Activated CD8-positive, alpha-beta T cell treated with anti-CD3 and anti-CD28 coated beads, Interleukin-2, amount 10 ng/mL, durations not matched to agents 7 days and 5 days (primary cell): ENCODE results near the gene MARCKSL1. TPM values are rescaled to one million over a fixed set of nuclear protein-coding genes. Genes with fewer than 3 reads are reported as not detected.
"Not testable (repeated sequence)": the region's sequence is repeated elsewhere in the genome, so short reads cannot be mapped to it uniquely, and the experiment has no call there.

Experiments
- ATAC-seq: fragments of 150-1000 bp; cut with Tn5 transposase; one replicate; pipeline ENCODE4 v1.10.0; 2021; ENCODE audit warnings: moderate library complexity
- CTCF ChIA-PET: fragments of 350-600 bp; sonication (Branson Sonifier 250); formaldehyde crosslinking; loops from one replicate; lab custom pipeline; 2021; ENCODE audit warnings: antibody characterized with exemption; lab: Charles Lee
- POLR2A ChIA-PET: fragments of 350-600 bp; sonication (Branson Sonifier 250); formaldehyde crosslinking; loops from one replicate; lab custom pipeline; 2021; ENCODE audit warnings: antibody characterized with exemption; lab: Charles Lee
- DNase-seq: peaks from one replicate; pipeline ENCODE4 v3.0.0-alpha.2; 2020
- H3K27ac Mint-ChIP-seq: one replicate; pipeline ENCODE4 v1.8.0; 2021; ENCODE audit warnings: mild to moderate bottlenecking, mixed read lengths
- H3K27me3 Mint-ChIP-seq: one replicate; pipeline ENCODE4 v1.8.0; 2021; ENCODE audit warnings: low read depth, mixed read lengths
- H3K36me3 Mint-ChIP-seq: one replicate; pipeline ENCODE4 v1.8.0; 2021; ENCODE audit warnings: low read depth, mixed read lengths
- H3K4me1 Mint-ChIP-seq: one replicate; pipeline ENCODE4 v1.8.0; 2021; ENCODE audit warnings: low read depth, mixed read lengths
- H3K4me3 Mint-ChIP-seq: one replicate; pipeline ENCODE4 v1.8.0; 2021; ENCODE audit warnings: mild to moderate bottlenecking, mixed read lengths
- H3K9me3 Mint-ChIP-seq: one replicate; pipeline ENCODE4 v1.8.0; 2022; ENCODE audit warnings: mixed read lengths; ENCODE audit not compliant: insufficient read depth
- total RNA-seq, 2 experiments: library from RNA; stranded (reverse); gene quantifications; one replicate each; pipeline ENCODE4 v1.2.3, GENCODE V29; 2021

Gene MARCKSL1
- total RNA-seq, 2 experiments from 2014 or later, result 23.1 to 26.1 TPM

GRCh38 chr1:32305310-32305709 lies 30.7 kb downstream of the MARCKSL1 start:
- peaks cover 70% of the 10 kb centered on the region for H3K36me3 Mint-ChIP-seq
- H3K4me1 Mint-ChIP-seq, result peaks cover 36% of the 10 kb centered on the region
- no peaks in the 10 kb centered on the region for H3K27me3 Mint-ChIP-seq
- no peak for ATAC-seq
- no peaks in the 10 kb centered on the region for H3K9me3 Mint-ChIP-seq
- ChIA-PET CTCF (no interaction called here), POLR2A (interaction anchor here (0.9 kb wide), 1 partner anchor 108 kb away, joined by 3 read pairs; no protein-coding TSS in a partner anchor)
- DNase-seq, result no peak
- no peak overlapping the region for H3K27ac Mint-ChIP-seq
- H3K4me3 Mint-ChIP-seq, result no peak overlapping the region

GRCh38 chr1:32303997-32304622 lies 31.9 kb downstream of the MARCKSL1 start:
- Mint-ChIP-seq H3K27ac (no peak overlapping the region), H3K9me3 (no peaks in the 10 kb centered on the region), H3K27me3 (no peaks in the 10 kb centered on the region), H3K36me3 (peaks cover 62% of the 10 kb centered on the region), H3K4me3 (no peak overlapping the region), H3K4me1 (peaks cover 30% of the 10 kb centered on the region)
- no peak for ATAC-seq
- ChIA-PET CTCF (interaction anchor here (0.8 to 1.7 kb wide), 3 partner anchors 13 to 88 kb away, joined by 3 to 9 read pairs (median 3); partner anchors contain the start of gene HDAC1), POLR2A (no interaction called here)
- no peak for DNase-seq

GRCh38 chr1:32303358-32303757 lies 32.7 kb downstream of the MARCKSL1 start:
- H3K36me3 Mint-ChIP-seq, result peaks cover 64% of the 10 kb centered on the region

GRCh38 chr1:32299327-32299726 lies 36.7 kb downstream of the MARCKSL1 start:
- Mint-ChIP-seq H3K4me1 (peaks cover 34% of the 10 kb centered on the region), H3K36me3 (peaks cover 61% of the 10 kb centered on the region), H3K4me3 (no peak overlapping the region), H3K27me3 (no peaks in the 10 kb centered on the region), H3K27ac (no peak overlapping the region), H3K9me3 (no peaks in the 10 kb centered on the region)
- ChIA-PET CTCF (no interaction called here), POLR2A (interaction anchor here (0.6 kb wide), 1 partner anchor 13 kb away, joined by 5 read pairs; no protein-coding TSS in a partner anchor)
- no peak for ATAC-seq
- no peak for DNase-seq

More at GRCh38 chr1:32303358-32303757, 32.7 kb downstream of the MARCKSL1 start:
- no peak overlapping the region for H3K27ac Mint-ChIP-seq
- no peaks in the 10 kb centered on the region for H3K9me3 Mint-ChIP-seq
- CTCF ChIA-PET, result interaction anchor here (1.2 to 1.7 kb wide), 2 partner anchors 55 to 87 kb away, joined by 3 to 9 read pairs; no protein-coding TSS in a partner anchor
- ATAC-seq, result no peak
- peaks cover 24% of the 10 kb centered on the region for H3K4me1 Mint-ChIP-seq
- no peak for DNase-seq
- H3K27me3 Mint-ChIP-seq, result no peaks in the 10 kb centered on the region
- POLR2A ChIA-PET, result no interaction called here
- H3K4me3 Mint-ChIP-seq, result no peak overlapping the region

DNA sequence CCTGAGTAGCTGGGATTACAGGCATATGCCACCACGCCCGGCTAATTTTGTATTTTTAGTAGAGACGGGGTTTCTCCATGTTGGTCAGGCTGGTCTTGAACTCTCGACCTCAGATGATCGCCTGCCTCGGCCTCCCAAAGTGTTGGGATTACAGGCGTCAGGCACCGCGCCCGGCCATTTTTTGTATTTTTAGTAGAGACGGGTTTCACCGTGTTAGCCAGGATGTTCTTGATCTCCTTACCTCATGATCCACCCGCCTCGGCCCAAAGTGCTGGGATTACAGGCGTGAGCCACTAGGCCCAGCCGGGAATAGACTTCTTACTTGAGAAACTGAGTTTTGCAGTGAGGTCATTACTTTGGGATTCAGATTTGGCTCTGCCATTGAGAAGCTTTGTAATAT lies 37.8 kb downstream of the MARCKSL1 start:
- H3K9me3 Mint-ChIP-seq, ATAC-seq, DNase-seq, CTCF ChIA-PET, H3K27me3 Mint-ChIP-seq, H3K4me3 Mint-ChIP-seq, H3K27ac Mint-ChIP-seq: not testable (repeated sequence)
- peaks cover 53% of the 10 kb centered on the region for H3K36me3 Mint-ChIP-seq
- H3K4me1 Mint-ChIP-seq, result peaks cover 40% of the 10 kb centered on the region
- POLR2A ChIA-PET, result interaction anchor here (0.9 kb wide), 1 partner anchor 57 kb away, joined by 3 read pairs; no protein-coding TSS in a partner anchor

GRCh38 chr1:32291708-32292538 lies 44.1 kb downstream of the MARCKSL1 start, which contains the start of gene HDAC1:
Gene HDAC1, plus strand, starts transcription at chr1:32292083. Its CDS starts 87 bp downstream, at chr1:32292170.
- peak; percentile 98 for DNase-seq
- peaks cover 34% of the 10 kb centered on the region for H3K36me3 Mint-ChIP-seq
- H3K4me3 Mint-ChIP-seq, result peak within 1 kb of the TSS; percentile 100
- peaks cover 57% of the 10 kb centered on the region for H3K4me1 Mint-ChIP-seq
- no peaks in the 10 kb centered on the region for H3K27me3 Mint-ChIP-seq
- peak within 1 kb of the TSS; percentile 98 for H3K27ac Mint-ChIP-seq
- ChIA-PET POLR2A (interaction anchor here (0.6 to 2.6 kb wide), 23 partner anchors 9 to 184 kb away, joined by 3 to 20 read pairs (median 3); partner anchors contain the start of genes CCDC28B, KPNA6, LCK and MARCKSL1), CTCF (interaction anchor here (0.6 to 4.9 kb wide), 16 partner anchors 9 to 120 kb away, joined by 3 to 42 read pairs (median 4); partner anchors contain the start of genes CCDC28B, FAM167B, LCK and MARCKSL1)
- H3K9me3 Mint-ChIP-seq, result no peaks in the 10 kb centered on the region
- ATAC-seq, result peak; percentile 99

GRCh38 chr1:32291145-32291707 lies 44.8 kb downstream of the MARCKSL1 start:
- no peak for DNase-seq
- peak overlapping the region; percentile 98 for H3K27ac Mint-ChIP-seq
- peaks cover 35% of the 10 kb centered on the region for H3K36me3 Mint-ChIP-seq
- ATAC-seq, result no peak
- H3K4me3 Mint-ChIP-seq, result peak overlapping the region; percentile 100
- peaks cover 50% of the 10 kb centered on the region for H3K4me1 Mint-ChIP-seq
- ChIA-PET CTCF (interaction anchor here (0.6 to 4.9 kb wide), 19 partner anchors 8 to 119 kb away, joined by 3 to 42 read pairs (median 4); partner anchors contain the start of genes CCDC28B, FAM167B, LCK and MARCKSL1), POLR2A (interaction anchor here (0.6 to 2.6 kb wide), 22 partner anchors 8 to 183 kb away, joined by 3 to 20 read pairs (median 3); partner anchors contain the start of genes CCDC28B, IQCC, KPNA6 and LCK)
- no peaks in the 10 kb centered on the region for H3K9me3 Mint-ChIP-seq
- no peaks in the 10 kb centered on the region for H3K27me3 Mint-ChIP-seq

GRCh38 chr1:32289256-32289655 lies 46.8 kb downstream of the MARCKSL1 start:
- ATAC-seq (no peak), DNase-seq (no peak)
- Mint-ChIP-seq H3K9me3 (no peaks in the 10 kb centered on the region), H3K27me3 (no peaks in the 10 kb centered on the region), H3K36me3 (peaks cover 37% of the 10 kb centered on the region), H3K4me1 (peaks cover 33% of the 10 kb centered on the region), H3K27ac (no peak overlapping the region), H3K4me3 (no peak overlapping the region)
- POLR2A ChIA-PET, result interaction anchor here (1.5 kb wide), 1 partner anchor 41 kb away, joined by 3 read pairs; no protein-coding TSS in a partner anchor
- CTCF ChIA-PET, result interaction anchor here (4.1 to 4.9 kb wide), 2 partner anchors 41 to 74 kb away, joined by 30 to 42 read pairs; partner anchors contain the start of gene FAM167B

GRCh38 chr1:32286763-32287162 lies 49.3 kb downstream of the MARCKSL1 start:
- Mint-ChIP-seq H3K27ac (no peak overlapping the region), H3K4me3 (no peak overlapping the region), H3K9me3 (no peaks in the 10 kb centered on the region)

GRCh38 chr1:32285658-32286057 lies 50.4 kb downstream of the MARCKSL1 start:
- POLR2A ChIA-PET, result no interaction called here
- no peak overlapping the region for H3K4me3 Mint-ChIP-seq
- peaks cover 49% of the 10 kb centered on the region for H3K36me3 Mint-ChIP-seq
- DNase-seq (no peak), ATAC-seq (no peak)
- no peak overlapping the region for H3K27ac Mint-ChIP-seq
- no peaks in the 10 kb centered on the region for H3K27me3 Mint-ChIP-seq
- peaks cover 11% of the 10 kb centered on the region for H3K4me1 Mint-ChIP-seq
- CTCF ChIA-PET, result no interaction called here
- H3K9me3 Mint-ChIP-seq, result no peaks in the 10 kb centered on the region

More at GRCh38 chr1:32286763-32287162, 49.3 kb downstream of the MARCKSL1 start:
- ChIA-PET POLR2A (interaction anchor here (0.6 to 1.1 kb wide), 3 partner anchors 12 to 877 kb away, joined by 3 to 5 read pairs (median 3); no protein-coding TSS in a partner anchor), CTCF (no interaction called here)
- Mint-ChIP-seq H3K27me3 (no peaks in the 10 kb centered on the region), H3K36me3 (peaks cover 39% of the 10 kb centered on the region), H3K4me1 (peaks cover 20% of the 10 kb centered on the region)
- ATAC-seq (no peak), DNase-seq (no peak)

- POLR2A ChIA-PET, ATAC-seq, H3K27me3 Mint-ChIP-seq, H3K27ac Mint-ChIP-seq, CTCF ChIA-PET, H3K9me3 Mint-ChIP-seq, H3K4me1 Mint-ChIP-seq, H3K4me3 Mint-ChIP-seq, DNase-seq: not testable (repeated sequence)
- peaks cover 56% of the 10 kb centered on the region for H3K36me3 Mint-ChIP-seq
Measured at GRCh38 chr1:32284777-32285176, 51.3 kb downstream of the MARCKSL1 start.
